GM12878 (cell line): Measurements from ENCODE around the gene HOXA10. TPM values are rescaled to one million over a fixed set of nuclear protein-coding genes. Genes with fewer than 3 reads are reported as not detected.
A peak's percentile ranks its signal among the peaks of the same experiment; 100 is the strongest.

Source experiments
- ATAC-seq: fragments of 200-7000 bp; cut with Tn5 transposase; 3 replicates; pipeline ENCODE4 v1.9.1; 2020; ENCODE audit warnings: mild to moderate bottlenecking, moderate library complexity
- BruUV-seq: library from RNA; stranded (reverse); fragments of 400-500 nt; replicated peaks from 2 replicates; lab custom pipeline; 2021; lab: Mats Ljungman, UMichigan
- CTCF ChIA-PET: fragments of 300-600 bp; sonication (Branson Sonifier 250); formaldehyde crosslinking; extraction: SDS; loops from one replicate; lab custom pipeline; 2021; ENCODE audit warnings: inconsistent platforms; lab: Yijun Ruan, JAX
- POLR2A ChIA-PET: fragments of 350-600 bp; formaldehyde crosslinking; extraction: SDS; loops from one replicate; lab custom pipeline; 2021; ENCODE audit warnings: inconsistent platforms; lab: Charles Lee
- RAD21 ChIA-PET: fragments of 300-600 bp; sonication (Branson Sonifier 250); formaldehyde crosslinking; loops from one replicate; lab custom pipeline; 2023; ENCODE audit warnings: antibody characterized with exemption; ENCODE audit not compliant: unreplicated experiment; lab: Charles Lee
- SMC1A ChIA-PET: fragments of 300-600 bp; sonication (Branson Sonifier 250); formaldehyde crosslinking; loops from one replicate; lab custom pipeline; 2023; ENCODE audit not compliant: unreplicated experiment, uncharacterized antibody; lab: Charles Lee
- DNase-seq: peaks from one replicate; pipeline ENCODE4 v3.0.0-alpha.2; 2011; ENCODE audit warnings: low read depth, low spot score
- FAIRE-seq: peaks from 3 replicates; lab custom pipeline; 2011; peaks lifted over from hg19 to GRCh38; lab: Jason Lieb, UNC
- H2AFZ ChIP-seq: 2 replicates; pipeline ENCODE4 v1.6.0; 2011; ENCODE audit warnings: low read depth, low read length, control low read depth; ENCODE audit not compliant: control insufficient read depth
- H3K27ac ChIP-seq: 2 replicates; pipeline ENCODE4 v1.5.1; 2011; ENCODE audit warnings: control low read depth; ENCODE audit not compliant: control insufficient read depth, insufficient read depth
- H3K27me3 ChIP-seq, 2 experiments: replicated peaks in 1 of 2; 2 replicates each; pipeline versions ENCODE4 v1.6.0 to v1.6.1; 2011; ENCODE audit warnings: low read length in 1 of 2; ENCODE audit not compliant: control insufficient read depth in 2 of 2, insufficient read depth in 2 of 2
- H3K36me3 ChIP-seq, 2 experiments: 2 replicates each; pipeline ENCODE4 v1.5.1; 2011; ENCODE audit warnings: low read length in 1 of 2; ENCODE audit not compliant: control insufficient read depth in 2 of 2, insufficient read depth in 2 of 2
- H3K4me1 ChIP-seq: 2 replicates; pipeline ENCODE4 v1.6.1; 2011; ENCODE audit warnings: mild to moderate bottlenecking, low read length, moderate library complexity, mixed read lengths; ENCODE audit not compliant: control insufficient read depth, insufficient read depth
- H3K4me2 ChIP-seq: 2 replicates; pipeline ENCODE4 v1.6.0; 2011; ENCODE audit warnings: control low read depth; ENCODE audit not compliant: control insufficient read depth, insufficient read depth
- H3K4me3 ChIP-seq: fragments of 200-600 bp; sonication (generic); 2 replicates; pipeline ENCODE4 v1.5.1; 2016
- H3K79me2 ChIP-seq: 2 replicates; pipeline ENCODE4 v1.6.0; 2011; ENCODE audit warnings: low read length; ENCODE audit not compliant: control insufficient read depth, insufficient read depth
- H3K9ac ChIP-seq: 2 replicates; pipeline ENCODE4 v1.8.0; 2011; ENCODE audit warnings: low read length, control low read depth, mixed read lengths; ENCODE audit not compliant: control insufficient read depth, insufficient read depth
- H3K9me3 ChIP-seq: replicated peaks from 3 replicates; pipeline ENCODE4 v1.5.1; 2011; ENCODE audit warnings: mild to moderate bottlenecking, low read length; ENCODE audit not compliant: control insufficient read depth, insufficient read depth
- H4K20me1 ChIP-seq: 2 replicates; pipeline ENCODE4 v1.6.0; 2011; ENCODE audit not compliant: control insufficient read depth, insufficient read depth
- CHD1 ChIP-seq: IDR thresholded peaks from 2 replicates; pipeline ENCODE4 v1.6.1; 2012; ENCODE audit warnings: low read depth, low read length, improper control_type of control experiment
- CREB1 ChIP-seq: IDR thresholded peaks from 2 replicates; pipeline ENCODE4 v1.6.1; 2012; ENCODE audit warnings: low read depth, mild to moderate bottlenecking, inconsistent platforms
- CREM ChIP-seq: IDR thresholded peaks from 2 replicates; pipeline ENCODE4 v1.6.1; 2014; ENCODE audit warnings: antibody characterized with exemption, low read depth
- EGR1 ChIP-seq, 2 experiments: IDR thresholded peaks; 1 replicate in 1 of 2; 2 replicates in 1 of 2; pipeline ENCODE4 v1.6.1; 2011 to 2012; ENCODE audit warnings: low read depth in 2 of 2, low read length in 2 of 2, borderline replicate concordance in 1 of 2, mild to moderate bottlenecking in 1 of 2, moderate library complexity in 1 of 2
- HCFC1 ChIP-seq: fragments of 150-350 bp; IDR thresholded peaks from 2 replicates; pipeline ENCODE4 v1.6.1; 2014; ENCODE audit warnings: low read length
- MEF2A ChIP-seq: IDR thresholded peaks from 2 replicates; pipeline ENCODE4 v1.6.1; 2011; ENCODE audit warnings: low read depth, mild to moderate bottlenecking, low read length, moderate library complexity; ENCODE audit not compliant: insufficient read depth
- NRF1 ChIP-seq: conservative IDR thresholded peaks from 2 replicates; pipeline ENCODE4 v1.6.1; 2011; ENCODE audit warnings: mild to moderate bottlenecking, low read depth, low read length, improper control_type of control experiment
- POU2F2 ChIP-seq: IDR thresholded peaks from 3 replicates; pipeline ENCODE4 v1.6.1; 2011; ENCODE audit warnings: low read depth, mild to moderate bottlenecking, low read length, borderline replicate concordance
- TAF1 ChIP-seq: IDR thresholded peaks from 2 replicates; pipeline ENCODE4 v1.6.1; 2011; ENCODE audit warnings: mild to moderate bottlenecking, low read depth, low read length, borderline replicate concordance
- ZNF217 ChIP-seq: fragments of 450-650 bp; IDR thresholded peaks from 2 replicates; pipeline ENCODE4 v1.6.1; 2017; ENCODE audit warnings: antibody characterized with exemption, mild to moderate bottlenecking
- WGBS: methylation state at CpG from one replicate; pipeline ENCODE4 v1.1.6; 2016; ENCODE audit warnings: low lambda C conversion rate; ENCODE audit not compliant: insufficient replicate concordance, insufficient coverage; ENCODE audit errors: missing lambda C conversion rate; 5-methylcytosine and 5-hydroxymethylcytosine counted together
- in situ Hi-C: fragments of 300-500 bp; cut with MboI; formaldehyde crosslinking; loops from 9 replicates; pipeline ENCODE4 v1.14.3; 2018; ENCODE audit warnings: mixed read lengths
- intact Hi-C: fragments of 100-400 bp; cut with micrococcal nuclease; formaldehyde crosslinking; loops from one replicate; pipeline ENCODE4 v1.14.2; 2022; ENCODE audit not compliant: unreplicated experiment
- polyA plus RNA-seq, 11 experiments: library from polyadenylated mRNA; depleted of rRNA in 4 of 11; unstranded in 6 of 11; stranded (reverse) in 5 of 11; fragments of >200 nt; fragmentation: Nextera tagmentation in 4 of 11; fragmentation: Illumina TruSeq in 1 of 11; extraction: Ambion mirVana in 4 of 11; extraction: Trizol in 1 of 11; gene quantifications; 1 replicate in 1 of 11; 2 replicates in 10 of 11; pipeline versions ENCODE4 v1.2.1 to v1.2.3, GENCODE V29; 2011 to 2016; ENCODE audit warnings: inconsistent platforms in 2 of 11, missing spikeins in 2 of 11, low read depth in 1 of 11
- total RNA-seq, 4 experiments: library from RNA; depleted of rRNA in 3 of 4; stranded (reverse); fragments of >200 nt in 3 of 4; fragmentation: Illumina TruSeq in 1 of 4; extraction: Trizol in 1 of 4; gene quantifications; 2 replicates each; pipeline versions ENCODE4 v1.2.1 to v1.2.3, GENCODE V29; 2013 to 2021
- TF ChIP-seq, protein P1 (sequence below): IDR thresholded peaks from 2 replicates; pipeline ENCODE4 v1.6.1; 2012; ENCODE audit warnings: low read depth, low read length, improper control_type of control experiment
- TF ChIP-seq, protein P2 (sequence below): IDR thresholded peaks from 2 replicates; pipeline ENCODE4 v1.6.1; 2012; ENCODE audit warnings: low read depth, low read length, improper control_type of control experiment
- TF ChIP-seq, protein P3 (sequence below): fragments of 450-650 bp; IDR thresholded peaks from 2 replicates; pipeline ENCODE4 v1.6.1; 2014; ENCODE audit warnings: mild to moderate bottlenecking
- TF ChIP-seq, protein P4 (sequence below), 3 experiments: IDR thresholded peaks in 2 of 3; conservative IDR thresholded peaks in 1 of 3; 2 replicates each; pipeline ENCODE4 v1.5.1; 2011; ENCODE audit warnings: low read depth in 3 of 3, low read length in 3 of 3, mild to moderate bottlenecking in 3 of 3, control low read depth in 2 of 3, moderate library complexity in 2 of 3, inconsistent platforms in 1 of 3, mixed read lengths in 1 of 3; ENCODE audit not compliant: control insufficient read depth in 2 of 3, insufficient read depth in 1 of 3; ENCODE audit errors: extremely low read depth in 1 of 3

HOXA10 gene
- total and polyA plus RNA-seq, 10 of the 15 experiments (the other 5 are each of a cell fraction or from before 2014, with no cell fraction given) = not detected

DNA sequence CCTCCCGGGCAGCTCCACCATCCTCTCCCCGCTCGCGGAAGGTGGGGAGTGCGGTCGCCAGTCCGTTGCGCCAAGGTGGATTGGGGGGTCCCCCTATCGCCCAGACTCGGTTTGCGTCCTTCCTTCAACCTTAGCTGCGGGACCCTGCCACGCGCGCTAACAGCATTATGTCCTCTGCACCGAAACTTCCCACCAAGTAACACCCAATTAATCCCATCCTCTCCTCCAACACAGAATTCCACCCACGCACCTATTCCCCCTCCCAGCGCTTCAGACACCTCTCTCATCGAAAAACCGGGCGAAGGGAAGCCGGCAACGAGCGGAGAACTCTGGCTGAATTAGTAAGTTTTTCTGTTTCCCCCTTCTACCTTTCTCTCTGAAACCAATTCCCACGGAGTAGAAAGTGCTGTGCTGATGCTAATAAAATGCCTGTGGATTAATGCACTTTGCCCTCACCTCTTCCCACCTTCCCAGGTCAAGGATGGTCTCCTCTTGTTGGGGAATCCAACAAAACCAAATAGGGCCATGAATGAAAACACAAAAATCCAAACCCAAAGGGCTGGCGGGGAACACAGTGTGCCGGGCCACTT, 22.7 kb downstream of the HOXA10 start:
- WGBS = under 1% methylated on average over 27 of the region's 27 CpGs

More for the DNA sequence above, 22.7 kb downstream of the HOXA10 start:
- no TSS peak for BruUV-seq
- DNase-seq (no peak), FAIRE-seq (no peak), ATAC-seq (no peak)
- TF ChIP-seq, protein P1, sequence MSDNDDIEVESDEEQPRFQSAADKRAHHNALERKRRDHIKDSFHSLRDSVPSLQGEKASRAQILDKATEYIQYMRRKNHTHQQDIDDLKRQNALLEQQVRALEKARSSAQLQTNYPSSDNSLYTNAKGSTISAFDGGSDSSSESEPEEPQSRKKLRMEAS = no peak
- TF ChIP-seq, protein P2, sequence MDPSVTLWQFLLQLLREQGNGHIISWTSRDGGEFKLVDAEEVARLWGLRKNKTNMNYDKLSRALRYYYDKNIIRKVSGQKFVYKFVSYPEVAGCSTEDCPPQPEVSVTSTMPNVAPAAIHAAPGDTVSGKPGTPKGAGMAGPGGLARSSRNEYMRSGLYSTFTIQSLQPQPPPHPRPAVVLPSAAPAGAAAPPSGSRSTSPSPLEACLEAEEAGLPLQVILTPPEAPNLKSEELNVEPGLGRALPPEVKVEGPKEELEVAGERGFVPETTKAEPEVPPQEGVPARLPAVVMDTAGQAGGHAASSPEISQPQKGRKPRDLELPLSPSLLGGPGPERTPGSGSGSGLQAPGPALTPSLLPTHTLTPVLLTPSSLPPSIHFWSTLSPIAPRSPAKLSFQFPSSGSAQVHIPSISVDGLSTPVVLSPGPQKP = no peak
- TF ChIP-seq HCFC1 (no peak), NRF1 (no peak), POU2F2 (no peak), CHD1 (no peak), EGR1 (IDR thresholded peaks at IDR 0.05; ENCODE audit: borderline replicate concordance in 1 of 2, low read depth in 2 of 2, low read length in 2 of 2) (0 out of 3 replicates have a peak, but pooled peaks of 1 of the 2 experiments have one; percentile 10), CREB1 (no peak), TAF1 (no peak), MEF2A (no peak), ZNF217 (no peak), CREM (no peak)
- TF ChIP-seq, protein P3, sequence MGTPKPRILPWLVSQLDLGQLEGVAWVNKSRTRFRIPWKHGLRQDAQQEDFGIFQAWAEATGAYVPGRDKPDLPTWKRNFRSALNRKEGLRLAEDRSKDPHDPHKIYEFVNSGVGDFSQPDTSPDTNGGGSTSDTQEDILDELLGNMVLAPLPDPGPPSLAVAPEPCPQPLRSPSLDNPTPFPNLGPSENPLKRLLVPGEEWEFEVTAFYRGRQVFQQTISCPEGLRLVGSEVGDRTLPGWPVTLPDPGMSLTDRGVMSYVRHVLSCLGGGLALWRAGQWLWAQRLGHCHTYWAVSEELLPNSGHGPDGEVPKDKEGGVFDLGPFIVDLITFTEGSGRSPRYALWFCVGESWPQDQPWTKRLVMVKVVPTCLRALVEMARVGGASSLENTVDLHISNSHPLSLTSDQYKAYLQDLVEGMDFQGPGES = no peak
- TF ChIP-seq, protein P4, sequence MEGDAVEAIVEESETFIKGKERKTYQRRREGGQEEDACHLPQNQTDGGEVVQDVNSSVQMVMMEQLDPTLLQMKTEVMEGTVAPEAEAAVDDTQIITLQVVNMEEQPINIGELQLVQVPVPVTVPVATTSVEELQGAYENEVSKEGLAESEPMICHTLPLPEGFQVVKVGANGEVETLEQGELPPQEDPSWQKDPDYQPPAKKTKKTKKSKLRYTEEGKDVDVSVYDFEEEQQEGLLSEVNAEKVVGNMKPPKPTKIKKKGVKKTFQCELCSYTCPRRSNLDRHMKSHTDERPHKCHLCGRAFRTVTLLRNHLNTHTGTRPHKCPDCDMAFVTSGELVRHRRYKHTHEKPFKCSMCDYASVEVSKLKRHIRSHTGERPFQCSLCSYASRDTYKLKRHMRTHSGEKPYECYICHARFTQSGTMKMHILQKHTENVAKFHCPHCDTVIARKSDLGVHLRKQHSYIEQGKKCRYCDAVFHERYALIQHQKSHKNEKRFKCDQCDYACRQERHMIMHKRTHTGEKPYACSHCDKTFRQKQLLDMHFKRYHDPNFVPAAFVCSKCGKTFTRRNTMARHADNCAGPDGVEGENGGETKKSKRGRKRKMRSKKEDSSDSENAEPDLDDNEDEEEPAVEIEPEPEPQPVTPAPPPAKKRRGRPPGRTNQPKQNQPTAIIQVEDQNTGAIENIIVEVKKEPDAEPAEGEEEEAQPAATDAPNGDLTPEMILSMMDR (IDR thresholded peaks at IDR 0.05 in 2 of 3, conservative IDR thresholded peaks at IDR 0.05 in 1 of 3; ENCODE audit: control insufficient read depth in 2 of 3, extremely low read depth in 1 of 3, insufficient read depth in 1 of 3, low read depth in 3 of 3, low read length in 3 of 3) = peak in 1 of 3 experiments; percentile 6; a peak in 1 of 6 replicates
- Histone ChIP-seq H4K20me1 (no peaks in the 10 kb centered on the region), H3K27ac (no peak overlapping the region), H3K9ac (no peak overlapping the region), H2AFZ (peak overlapping the region; percentile 77; the same call in 1 of the 2 replicates), H3K4me1 (no peaks in the 10 kb centered on the region; the same call in 1 of the 2 replicates), H3K4me3 (peak overlapping the region; percentile 67), H3K79me2 (no peaks in the 10 kb centered on the region), H3K4me2 (peak overlapping the region; percentile 91), H3K9me3 (no peaks in the 10 kb centered on the region; the same call in 2 of the 3 replicates), H3K27me3 (peaks cover 20 to 63% of the 10 kb centered on the region in 2 experiments), H3K36me3 (no peaks in the 10 kb centered on the region)
- in situ Hi-C loops (loop anchor here (25.0 kb wide), 1 partner anchor 1064 kb away; no protein-coding TSS in a partner anchor), intact Hi-C loops (no loop called here)
- ChIA-PET POLR2A (no interaction called here), SMC1A (interaction anchor here (1.1 to 3.2 kb wide), 9 partner anchors 8 to 1259 kb away, joined by 3 to 17 read pairs (median 4); partner anchors contain the start of gene SKAP2), RAD21 (interaction anchor here (0.8 to 2.8 kb wide), 9 partner anchors 17 to 782 kb away, joined by 3 to 10 read pairs (median 4); partner anchors contain the start of gene HOXA1), CTCF (interaction anchor here (0.8 to 5.5 kb wide), 16 partner anchors 8 to 1257 kb away, joined by 3 to 38 read pairs (median 6); no protein-coding TSS in a partner anchor)
